ENCODE results near the gene ZNF133. TPM values are rescaled to one million over a fixed set of nuclear protein-coding genes. Genes with fewer than 3 reads are reported as not detected.
A peak's percentile ranks its signal among the peaks of the same experiment; 100 is the strongest.
"Not testable (repeated sequence)": the region's sequence is repeated elsewhere in the genome, so short reads cannot be mapped to it uniquely, and the experiment has no call there.

ZNF133 gene
- total RNA-seq, 1 experiment from 2014 or later, result 29.7 TPM

DNA sequence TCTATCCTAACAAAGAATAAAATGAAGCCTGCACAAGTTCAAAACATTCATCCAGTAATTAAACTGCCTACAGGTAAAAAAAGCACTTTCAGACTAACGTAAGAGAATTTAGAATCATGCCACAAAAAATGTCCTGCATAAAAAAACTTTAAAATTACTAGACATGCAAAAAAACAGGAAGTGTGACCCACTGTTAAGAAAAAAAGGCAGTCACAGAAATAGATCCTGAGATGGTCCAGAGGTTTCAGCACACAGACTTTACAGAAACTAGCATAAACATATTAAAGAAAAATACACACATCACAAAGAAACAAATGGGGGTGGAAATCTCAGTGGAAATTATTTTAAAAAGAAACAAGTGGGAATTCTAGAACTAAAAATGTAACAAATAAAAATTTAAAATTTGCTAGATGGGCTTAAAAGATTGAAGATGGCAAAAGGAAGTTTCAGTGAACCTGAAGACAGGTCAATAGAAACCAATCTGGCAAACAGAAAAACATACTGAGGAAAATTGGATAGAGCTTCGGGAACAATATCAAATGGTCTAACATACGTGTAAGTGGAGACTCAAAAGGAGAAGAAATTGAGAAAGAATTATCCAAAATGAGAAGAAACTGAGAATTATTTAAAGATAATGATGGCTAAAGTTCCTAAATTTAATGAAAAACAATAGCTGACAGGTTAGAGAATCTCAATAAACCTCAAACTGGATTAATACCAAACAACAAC is 3.4 kb upstream of the ZNF133 start:
- DNase-seq (ENCODE audit: low read depth), result no peak

DNA sequence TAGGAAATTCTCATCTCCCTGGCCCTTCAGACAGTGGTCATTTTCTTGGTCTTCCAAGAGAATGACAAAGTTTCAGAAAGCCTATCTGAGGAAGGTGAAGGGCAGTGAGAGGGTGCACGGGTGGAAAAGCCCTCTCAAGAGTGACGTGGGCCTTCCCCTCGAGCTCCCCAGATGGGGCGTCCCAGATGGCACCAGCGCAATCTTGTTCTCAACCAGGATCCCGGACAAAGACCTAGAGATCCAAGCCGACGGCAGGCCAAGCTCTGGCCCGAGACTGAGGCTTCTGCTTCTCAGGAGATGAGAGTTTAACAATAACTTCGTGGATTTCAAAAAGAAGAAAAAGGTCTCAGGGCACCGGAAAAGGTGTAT is 797 bp upstream of the ZNF133 start:
- no peak for DNase-seq (ENCODE audit: low read depth)

DNA sequence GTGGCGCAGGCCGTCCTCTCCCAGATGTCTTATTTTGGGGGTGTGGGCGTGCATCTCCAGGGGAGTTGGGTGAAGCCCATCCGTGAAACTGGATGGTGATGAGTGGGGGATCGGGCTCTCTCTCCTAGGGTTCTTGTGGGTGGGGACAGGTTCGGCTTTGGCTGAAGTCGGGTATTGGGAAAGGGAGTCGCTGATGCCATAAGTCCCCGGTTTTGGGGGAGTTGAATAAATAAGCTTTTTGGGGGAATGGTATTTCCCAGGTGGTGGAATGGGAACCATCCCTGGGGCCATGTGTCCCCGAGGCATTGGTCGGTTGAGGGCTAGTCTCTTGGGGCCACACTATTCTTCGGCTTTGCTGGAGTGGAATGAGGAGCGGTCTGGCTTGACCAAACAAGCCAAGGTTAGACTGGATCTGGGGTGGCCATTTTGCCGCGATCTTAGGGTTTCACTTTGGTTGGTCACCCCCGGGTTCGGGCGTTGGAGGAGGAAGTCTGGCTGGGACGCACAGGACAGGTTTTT is 481 bp downstream of the ZNF133 start:
- DNase-seq (ENCODE audit: low read depth), result peak; percentile 29

DNA sequence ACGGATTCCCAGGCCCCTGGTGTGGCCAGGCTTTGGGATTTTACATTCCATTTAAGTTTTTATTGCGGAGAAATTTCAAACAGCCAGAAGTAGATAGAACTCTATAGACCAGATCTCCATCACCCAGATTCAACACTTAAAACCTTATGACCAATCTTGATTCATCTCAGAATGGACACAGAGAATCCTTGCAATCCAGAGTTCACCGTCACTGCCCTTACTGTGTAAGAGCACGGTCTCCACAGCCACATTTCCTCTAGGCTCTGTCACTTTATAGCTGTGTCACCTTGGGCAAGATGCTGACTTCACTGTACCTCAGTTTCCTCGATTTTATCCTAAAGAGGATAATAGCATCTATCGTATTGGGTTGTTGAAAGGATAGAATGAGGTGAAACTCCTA is 979 bp downstream of the ZNF133 start:
- DNase-seq (ENCODE audit: low read depth), result no peak

DNA sequence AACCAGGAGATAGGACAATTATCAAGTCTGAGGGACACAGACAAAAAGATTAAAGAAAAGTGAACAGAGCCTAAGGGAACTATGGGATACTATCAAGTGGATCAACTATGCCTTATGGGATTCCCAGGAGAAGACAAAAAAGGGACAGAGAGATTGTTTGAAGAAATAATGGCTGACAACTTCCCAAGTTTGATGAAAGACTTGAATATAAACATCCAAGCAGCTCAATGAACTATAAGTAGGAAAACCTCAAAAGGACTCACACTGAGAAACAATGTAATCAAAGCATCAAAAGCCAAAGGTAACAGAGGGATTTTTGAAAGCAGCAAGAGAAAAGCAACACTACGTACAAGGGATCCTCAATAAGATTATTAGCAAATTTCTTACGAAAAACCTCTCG is 11.0 kb downstream of the ZNF133 start:
- no peak for DNase-seq (ENCODE audit: low read depth)

DNA sequence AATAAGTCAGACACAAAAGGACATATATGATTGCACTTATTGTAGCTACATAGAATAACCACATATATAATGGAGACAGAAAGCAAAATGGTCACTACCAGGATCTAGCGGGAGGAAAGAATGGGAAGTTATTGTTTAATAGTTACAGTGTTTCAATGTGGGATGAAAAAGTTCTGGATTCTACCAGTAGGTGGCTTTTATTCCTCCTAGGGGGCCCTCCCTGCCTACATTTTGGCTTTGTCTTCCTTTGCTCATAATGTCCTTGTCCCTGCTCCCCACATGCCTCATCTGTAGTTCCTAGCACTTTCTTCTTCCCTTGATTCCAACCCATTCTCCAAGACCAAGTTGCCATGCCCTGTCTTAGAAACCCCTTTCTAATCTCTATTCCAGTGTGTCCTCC is 16.3 kb downstream of the ZNF133 start:
- peak; percentile 15 for DNase-seq (ENCODE audit: low read depth)

DNA sequence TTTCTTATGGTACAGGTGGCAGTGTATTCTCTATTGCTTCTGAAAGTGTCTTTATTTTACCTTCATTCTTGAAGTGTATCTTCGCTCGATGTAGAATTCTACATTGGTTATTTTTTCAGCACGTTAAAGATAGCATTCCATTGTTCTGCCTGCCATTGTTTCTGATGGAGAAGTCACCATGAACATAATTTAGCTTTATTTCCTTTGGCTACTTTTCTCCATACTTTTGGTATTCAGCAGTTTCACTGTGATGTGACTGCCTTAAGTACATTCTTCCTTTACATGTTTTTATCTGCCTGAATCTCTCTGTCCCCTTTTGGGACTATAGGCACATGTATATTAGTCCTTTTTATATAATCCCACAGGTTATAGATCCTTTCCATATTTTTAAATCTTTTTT is 19.0 kb downstream of the ZNF133 start:
- DNase-seq (ENCODE audit: low read depth), result no peak

DNA sequence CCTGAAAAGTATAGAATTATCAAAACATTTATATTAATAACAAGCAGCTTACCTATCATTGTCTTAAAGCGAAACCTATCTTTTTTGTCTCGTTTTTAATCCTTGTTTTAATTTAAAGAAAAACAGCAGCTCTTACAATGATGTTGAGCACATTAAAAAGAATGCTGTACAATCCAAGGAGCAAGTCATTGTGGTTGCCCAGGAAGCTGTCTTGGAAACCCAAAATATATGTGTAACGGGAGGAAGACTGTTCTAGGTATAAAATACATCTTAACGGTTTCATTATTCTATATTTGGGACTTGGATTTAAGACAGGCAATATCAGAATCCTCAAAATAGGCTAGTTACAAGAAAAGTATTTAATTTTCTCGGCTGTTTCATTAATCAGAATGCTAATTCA is 21.7 kb downstream of the ZNF133 start:
- no peak for DNase-seq (ENCODE audit: low read depth)

DNA sequence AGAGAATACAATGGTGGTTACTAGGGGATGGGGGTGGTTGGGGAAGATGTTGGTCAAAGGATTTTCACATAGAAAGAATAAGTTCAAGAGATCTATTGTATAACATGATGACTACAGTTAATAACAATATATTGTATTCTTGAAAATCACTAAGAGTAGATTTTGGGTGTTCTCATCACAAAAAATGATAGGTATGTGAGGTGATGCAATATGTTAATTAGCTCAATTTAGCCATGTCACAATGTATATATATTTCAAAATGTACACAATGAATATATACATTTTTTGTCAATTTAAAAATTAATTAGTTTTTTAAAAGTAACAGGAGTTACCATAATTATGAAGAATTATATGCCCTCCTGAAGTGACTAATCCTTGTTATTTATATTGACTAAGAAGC is 22.3 kb downstream of the ZNF133 start:
- DNase-seq (ENCODE audit: low read depth), result no peak

DNA sequence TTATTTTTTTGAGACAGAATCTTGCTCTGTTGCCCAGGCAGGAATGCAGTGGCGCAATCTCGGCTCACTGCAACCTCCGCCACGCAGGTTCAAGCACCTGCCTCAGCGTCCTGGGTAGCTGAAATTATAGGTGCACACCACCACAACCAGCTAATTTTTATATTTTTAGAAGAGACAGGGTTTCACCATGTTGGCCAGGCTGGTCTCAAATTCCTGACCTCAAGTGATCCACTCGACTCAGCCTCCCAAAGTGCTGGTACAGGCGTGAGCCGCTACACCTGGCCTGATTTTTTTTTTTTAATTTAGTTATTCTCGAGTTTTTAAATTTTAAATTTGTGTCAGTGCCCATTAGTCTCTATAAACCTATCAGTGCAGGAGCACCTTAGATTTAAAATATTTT is 24.4 kb downstream of the ZNF133 start:
- DNase-seq (ENCODE audit: low read depth), result no peak

DNA sequence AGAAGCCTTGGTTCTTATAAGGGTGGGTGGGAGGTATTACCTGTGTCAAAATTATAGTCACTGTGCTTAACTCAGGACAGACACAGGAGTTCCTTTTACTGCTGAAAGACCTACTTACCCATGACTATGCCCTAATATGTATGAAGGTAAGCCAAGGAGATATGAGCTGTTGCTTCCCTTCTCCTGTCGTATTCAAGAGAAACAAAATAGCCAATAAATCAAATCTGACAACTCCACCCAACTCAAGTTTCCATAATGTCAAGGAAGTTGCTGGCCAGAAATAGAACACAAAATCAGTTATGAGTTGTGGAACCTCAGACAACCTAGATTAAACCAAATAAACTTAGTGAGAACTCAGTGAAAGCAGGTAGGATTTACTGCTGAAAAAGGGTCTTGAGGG is 25.1 kb downstream of the ZNF133 start:
- no peak for DNase-seq (ENCODE audit: low read depth)

DNA sequence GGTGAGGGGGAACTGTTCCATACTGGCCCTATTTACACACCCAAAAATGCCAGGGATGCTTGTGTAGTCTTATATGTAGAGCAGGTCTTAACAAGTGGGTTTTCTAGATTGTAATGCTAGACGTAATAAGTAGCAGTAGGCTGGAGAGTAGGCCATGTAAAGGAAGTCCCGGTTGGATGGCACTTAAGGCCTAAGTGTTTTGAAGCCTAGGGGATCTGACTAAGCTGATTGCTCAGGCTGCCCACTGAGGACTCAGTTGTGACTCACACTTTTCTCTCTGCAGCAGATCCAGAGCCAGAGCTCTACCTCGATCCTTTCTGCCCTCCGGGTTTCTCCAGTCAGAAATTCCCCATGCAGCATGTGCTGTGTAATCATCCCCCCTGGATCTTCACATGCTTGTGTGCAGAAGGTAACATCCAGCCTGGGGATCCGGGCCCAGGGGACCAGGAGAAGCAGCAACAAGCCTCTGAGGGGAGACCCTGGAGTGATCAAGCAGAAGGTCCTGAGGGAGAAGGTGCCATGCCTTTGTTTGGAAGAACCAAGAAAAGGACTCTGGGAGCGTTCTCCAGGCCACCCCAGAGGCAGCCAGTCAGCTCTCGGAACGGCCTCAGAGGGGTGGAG is 26.6 kb downstream of the ZNF133 start:
- peak; percentile 99 for DNase-seq (ENCODE audit: low read depth)

DNA sequence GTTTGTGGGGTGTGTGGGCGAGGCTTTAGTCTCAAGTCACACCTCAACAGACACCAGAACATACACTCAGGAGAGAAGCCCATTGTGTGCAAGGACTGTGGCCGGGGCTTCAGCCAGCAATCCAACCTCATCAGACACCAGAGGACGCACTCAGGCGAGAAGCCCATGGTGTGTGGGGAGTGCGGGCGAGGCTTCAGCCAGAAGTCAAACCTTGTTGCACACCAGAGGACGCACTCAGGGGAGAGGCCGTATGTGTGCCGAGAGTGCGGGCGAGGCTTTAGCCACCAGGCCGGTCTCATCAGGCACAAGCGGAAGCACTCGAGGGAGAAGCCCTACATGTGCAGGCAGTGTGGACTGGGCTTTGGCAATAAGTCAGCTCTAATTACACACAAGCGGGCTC is 27.8 kb downstream of the ZNF133 start:
- DNase-seq (ENCODE audit: low read depth), result no peak

DNA sequence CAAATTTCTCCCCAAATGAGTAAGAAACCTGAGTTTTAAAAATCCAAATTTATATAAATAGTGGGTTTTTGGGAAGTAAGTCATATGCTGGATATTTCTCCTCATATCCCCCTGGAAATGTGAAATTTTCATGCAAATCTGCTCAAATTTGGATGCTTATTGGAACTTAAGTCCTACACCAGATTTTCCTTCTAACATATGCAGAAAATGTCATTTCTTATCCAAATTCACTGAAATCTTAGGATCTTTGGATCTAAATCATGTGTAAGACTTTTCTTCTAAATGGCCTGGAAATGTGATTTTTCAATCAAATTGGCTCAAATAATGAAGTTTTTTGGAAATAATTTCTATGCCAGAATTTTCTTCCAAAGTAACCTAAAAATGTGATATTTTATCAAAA is 33.0 kb downstream of the ZNF133 start:
- no peak for DNase-seq (ENCODE audit: low read depth)

DNA sequence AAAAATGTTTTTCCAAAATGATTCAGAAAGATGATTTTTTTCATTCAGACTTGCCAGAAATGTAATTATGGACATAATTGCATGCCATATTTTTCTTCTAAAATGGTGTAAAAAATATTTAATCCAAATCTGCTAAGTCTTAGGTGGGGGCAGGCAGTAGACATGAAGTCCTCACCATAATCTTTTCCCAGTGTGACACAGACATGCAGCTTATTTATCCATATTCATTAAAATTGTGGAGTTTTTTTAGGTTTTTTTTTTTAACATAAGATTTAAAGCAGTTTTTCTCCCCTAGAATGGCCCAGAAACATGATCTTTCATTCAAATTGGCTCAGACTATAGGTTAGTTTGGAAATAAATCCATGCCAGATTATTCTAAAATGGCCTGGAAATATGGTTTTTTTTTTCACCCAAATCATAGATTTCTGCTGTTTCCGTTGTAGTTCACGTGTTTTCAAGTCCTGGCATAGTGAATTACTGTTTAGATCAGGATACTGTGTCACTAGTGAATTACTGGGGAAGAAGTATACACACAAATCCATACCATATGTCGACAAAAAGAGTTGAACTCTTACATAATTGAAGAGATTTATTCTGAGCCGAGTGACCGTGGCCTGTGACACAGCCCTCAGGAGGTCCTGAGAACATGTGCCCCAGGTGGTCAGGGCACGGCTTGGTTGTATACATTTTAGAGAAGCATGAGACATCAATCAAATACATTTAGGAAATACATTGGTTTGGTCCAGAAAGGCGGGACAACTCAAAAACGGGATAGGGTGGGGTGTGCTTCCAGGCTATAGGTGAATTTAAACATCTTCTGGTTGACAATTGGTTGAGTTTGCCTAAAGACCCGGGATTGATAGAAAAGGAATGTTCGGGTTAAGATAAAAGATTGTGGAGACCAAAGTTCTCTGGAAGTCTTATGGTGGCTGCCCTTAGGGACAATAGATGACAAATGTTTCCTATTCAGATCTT is 33.9 kb downstream of the ZNF133 start:
- DNase-seq (ENCODE audit: low read depth), result no peak

DNA sequence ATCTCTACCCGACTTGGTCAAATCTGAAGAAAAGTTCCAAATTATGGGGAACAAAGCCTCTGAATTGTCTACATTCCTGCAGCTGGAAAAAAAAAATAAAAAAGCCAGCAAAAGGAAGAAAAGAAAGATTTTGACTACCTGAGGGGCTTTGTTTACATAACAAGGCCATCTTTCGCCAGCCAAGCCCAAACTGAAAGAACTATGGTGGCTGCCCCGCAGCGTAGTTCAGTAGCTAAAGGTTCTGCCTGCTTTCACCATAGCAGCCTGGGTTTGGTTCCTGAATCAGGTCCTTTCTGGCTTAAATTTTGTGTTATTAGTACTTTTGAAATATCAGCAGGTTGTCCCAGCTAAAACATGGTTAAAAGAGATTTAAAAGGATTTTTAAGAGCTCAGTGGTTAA is 35.4 kb downstream of the ZNF133 start:
- DNase-seq (ENCODE audit: low read depth), result no peak

DNA sequence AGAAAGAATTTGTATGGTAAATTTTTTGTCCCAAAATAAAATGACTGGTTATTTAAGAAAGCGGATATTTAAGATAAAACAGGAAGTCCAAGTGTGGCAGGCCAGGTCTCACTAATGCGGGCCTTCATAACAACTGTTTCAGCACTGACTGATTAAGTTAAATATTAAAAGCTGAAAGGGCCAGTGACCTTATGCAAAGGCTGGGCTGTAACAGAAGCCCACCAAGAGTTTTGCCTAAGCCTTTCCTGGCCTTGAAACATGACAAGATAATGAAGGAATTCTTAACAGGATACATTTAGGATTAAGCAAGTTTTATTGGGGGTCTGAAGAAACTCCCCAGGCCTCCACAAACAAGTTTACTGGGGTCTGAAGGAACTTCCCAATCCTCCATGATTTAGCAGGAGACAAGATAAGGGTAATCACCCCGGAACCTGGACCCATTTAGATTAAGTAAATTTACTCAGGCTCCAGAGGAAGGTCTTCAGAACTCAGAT is 36.3 kb downstream of the ZNF133 start:
- no peak for DNase-seq (ENCODE audit: low read depth)

DNA sequence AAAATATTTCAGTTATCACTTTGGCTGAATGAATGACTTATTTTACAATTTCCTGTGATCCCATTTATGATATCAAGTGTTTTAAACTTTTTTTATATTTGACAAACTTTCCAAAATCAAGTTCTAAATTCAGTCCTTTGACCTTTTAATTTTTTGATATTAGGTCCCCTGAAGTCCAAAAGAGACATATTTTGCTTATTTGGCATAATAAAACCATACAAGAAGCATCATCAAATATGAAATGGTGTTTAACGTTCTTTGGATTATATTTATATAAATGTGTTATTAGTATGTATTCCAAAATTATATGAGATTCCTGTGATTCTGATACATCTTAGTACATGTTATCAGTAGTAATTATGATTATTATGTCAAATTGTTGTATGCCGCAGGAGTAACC is 38.7 kb downstream of the ZNF133 start:
- DNase-seq (ENCODE audit: low read depth), result no peak

DNA sequence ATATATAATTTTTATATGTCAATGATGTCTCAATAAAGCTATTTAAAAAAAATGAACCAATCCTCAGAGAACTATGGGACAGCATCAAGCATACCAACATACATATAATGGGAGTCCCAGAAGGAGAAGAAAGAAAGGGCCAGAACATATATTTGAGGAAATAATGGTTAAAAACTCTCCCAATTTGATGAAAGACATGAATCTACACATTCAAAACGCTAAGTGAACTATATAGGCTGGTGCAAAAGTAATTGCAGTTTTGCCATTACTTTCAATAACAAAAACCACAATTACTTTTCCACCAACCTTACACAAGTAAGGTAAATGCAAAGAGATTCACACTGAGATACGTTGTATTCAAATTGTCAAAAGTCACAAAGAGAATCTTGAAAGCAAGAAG is 43.4 kb downstream of the ZNF133 start:
- DNase-seq (ENCODE audit: low read depth), result no peak

DNA sequence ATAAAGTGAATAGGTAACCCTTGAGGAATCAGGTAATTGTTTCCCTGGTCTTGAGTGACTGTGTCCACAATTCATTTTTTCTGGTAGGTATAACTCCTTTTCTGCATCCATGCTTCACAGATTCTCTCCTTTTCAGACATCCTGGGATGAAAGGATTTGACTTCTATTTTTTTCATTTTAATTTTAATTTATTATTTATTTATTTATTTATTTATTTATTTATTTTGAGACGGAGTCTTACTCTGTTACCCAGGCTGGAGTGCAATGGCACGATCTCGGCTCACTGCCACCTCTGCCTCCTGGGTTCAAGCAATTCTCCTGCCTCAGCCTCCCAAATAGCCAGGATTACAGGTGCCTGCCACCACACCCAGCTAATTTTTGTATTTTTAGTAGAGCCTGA is 61.4 kb downstream of the ZNF133 start:
- DNase-seq (ENCODE audit: low read depth), result not testable (repeated sequence)

DNA sequence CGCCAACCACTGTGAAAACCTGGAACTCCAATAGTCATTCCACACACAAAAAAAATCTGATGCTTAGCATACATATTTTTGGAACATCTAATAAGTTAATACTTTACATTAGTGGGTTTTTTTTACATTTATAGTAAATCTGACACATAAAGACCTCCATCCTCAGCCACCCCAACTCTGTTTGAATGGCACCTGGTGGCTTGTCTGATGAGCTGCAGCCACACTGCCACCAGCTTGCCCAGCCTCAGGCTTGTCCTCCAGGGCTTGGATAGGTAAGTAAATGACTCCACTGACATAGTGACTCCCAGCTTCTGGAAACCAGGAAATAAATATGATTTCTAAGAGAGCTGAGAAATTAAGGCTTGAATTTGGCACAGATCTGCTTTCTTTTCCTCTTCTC is 71.5 kb downstream of the ZNF133 start:
- DNase-seq (ENCODE audit: low read depth), result no peak

DNA sequence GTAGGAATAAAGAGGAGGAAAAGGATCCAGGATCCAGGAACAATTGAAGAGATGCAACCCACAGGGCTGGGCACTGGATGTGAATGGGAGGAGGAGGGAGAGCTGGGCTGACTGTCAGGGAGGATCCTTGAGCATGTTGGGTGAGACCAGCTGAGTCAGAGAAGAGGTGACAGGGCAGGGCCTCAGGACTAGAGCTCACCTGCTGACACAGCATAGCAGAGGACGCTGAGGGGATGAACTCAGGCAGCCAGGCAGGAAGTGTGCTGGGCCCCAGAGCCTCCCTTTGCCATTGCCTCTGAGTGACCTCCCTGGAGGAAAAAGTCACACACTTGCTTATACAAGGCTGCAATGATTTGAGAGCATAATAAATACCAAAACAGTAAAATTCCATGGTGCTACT is 72.3 kb downstream of the ZNF133 start:
- no peak for DNase-seq (ENCODE audit: low read depth)

All from RPMI7951 (cell line).